ENCODE data around the gene ZNF445. TPM values are rescaled to one million over a fixed set of nuclear protein-coding genes. Genes with fewer than 3 reads are reported as not detected.

Gene ZNF445
- total RNA-seq, 1 donor from 2014 or later, result 19.8 TPM

DNA sequence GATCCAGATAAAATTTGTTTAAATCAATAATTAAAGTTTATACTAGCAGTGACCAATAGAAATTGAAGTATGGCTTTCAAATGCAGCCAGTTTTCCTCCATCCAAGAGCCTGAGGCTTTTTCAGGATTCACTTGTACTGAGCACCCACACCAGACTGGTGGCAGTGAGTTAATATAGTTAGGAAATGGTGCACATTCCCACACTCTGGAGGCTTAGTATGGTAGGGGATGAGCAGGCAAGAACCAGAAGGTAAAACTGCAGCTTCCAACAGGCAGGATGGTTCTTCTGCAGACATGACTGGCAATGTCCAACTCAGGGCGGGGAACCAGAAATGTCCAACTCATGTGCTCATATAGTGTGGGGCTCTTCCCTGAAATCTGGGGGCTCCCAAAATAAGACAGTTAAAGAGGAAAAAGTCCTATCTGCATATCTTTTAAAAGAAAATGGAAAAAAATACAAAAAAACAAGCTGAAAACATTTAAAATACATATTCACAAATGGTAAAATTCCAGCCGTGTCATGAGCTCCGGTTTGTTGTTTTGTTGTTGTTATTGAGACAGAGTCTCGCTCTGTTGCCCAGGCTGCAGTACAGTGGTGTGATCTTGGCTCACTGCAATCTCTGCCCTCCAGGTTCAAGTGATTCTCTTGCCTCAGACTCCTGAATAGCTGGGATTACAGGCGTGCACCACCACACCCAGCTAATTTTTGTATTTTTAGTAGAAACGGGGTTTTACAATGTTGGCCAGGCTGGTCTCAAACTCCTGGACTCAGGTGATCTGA, 18.4 kb upstream of the ZNF445 start:
- Histone ChIP-seq H3K4me3 (no peak overlapping the region), H3K27ac (no peak overlapping the region), H3K9me3 (peaks cover 27% of the 10 kb centered on the region), H3K4me1 (no peaks in the 10 kb centered on the region), H3K36me3 (no peaks in the 10 kb centered on the region), H3K27me3 (no peaks in the 10 kb centered on the region)
- TF ChIP-seq, protein P1, sequence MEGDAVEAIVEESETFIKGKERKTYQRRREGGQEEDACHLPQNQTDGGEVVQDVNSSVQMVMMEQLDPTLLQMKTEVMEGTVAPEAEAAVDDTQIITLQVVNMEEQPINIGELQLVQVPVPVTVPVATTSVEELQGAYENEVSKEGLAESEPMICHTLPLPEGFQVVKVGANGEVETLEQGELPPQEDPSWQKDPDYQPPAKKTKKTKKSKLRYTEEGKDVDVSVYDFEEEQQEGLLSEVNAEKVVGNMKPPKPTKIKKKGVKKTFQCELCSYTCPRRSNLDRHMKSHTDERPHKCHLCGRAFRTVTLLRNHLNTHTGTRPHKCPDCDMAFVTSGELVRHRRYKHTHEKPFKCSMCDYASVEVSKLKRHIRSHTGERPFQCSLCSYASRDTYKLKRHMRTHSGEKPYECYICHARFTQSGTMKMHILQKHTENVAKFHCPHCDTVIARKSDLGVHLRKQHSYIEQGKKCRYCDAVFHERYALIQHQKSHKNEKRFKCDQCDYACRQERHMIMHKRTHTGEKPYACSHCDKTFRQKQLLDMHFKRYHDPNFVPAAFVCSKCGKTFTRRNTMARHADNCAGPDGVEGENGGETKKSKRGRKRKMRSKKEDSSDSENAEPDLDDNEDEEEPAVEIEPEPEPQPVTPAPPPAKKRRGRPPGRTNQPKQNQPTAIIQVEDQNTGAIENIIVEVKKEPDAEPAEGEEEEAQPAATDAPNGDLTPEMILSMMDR (IDR thresholded peaks at IDR 0.05), result no peak
- no peak for DNase-seq
- no peak for ATAC-seq
- intact Hi-C loops (cut with DNase I), result no loop called here

DNA sequence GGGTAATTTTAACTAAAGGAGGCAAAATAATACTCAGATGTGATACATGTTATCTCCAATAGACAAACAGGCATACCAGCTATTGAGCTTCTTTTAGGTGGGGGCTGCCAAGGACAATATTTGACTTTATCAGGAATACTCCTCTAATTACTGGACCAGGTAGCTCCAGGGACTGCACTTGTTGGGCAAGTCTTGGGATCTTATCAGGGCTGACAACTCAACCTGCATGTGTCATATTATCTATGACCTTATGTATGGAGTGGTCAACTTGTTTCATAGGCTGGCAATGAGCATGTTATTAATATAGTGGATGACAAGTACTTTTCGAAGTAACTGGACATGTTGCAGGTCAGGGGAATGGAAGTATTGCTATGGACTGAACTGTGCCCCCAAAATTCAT, 15.0 kb upstream of the ZNF445 start:
- H3K27me3 ChIP-seq, result no peaks in the 10 kb centered on the region
- H3K4me1 ChIP-seq, result no peaks in the 10 kb centered on the region
- no peak for DNase-seq
- TF ChIP-seq, protein P1 (IDR thresholded peaks at IDR 0.05), result no peak
- no peaks in the 10 kb centered on the region for H3K36me3 ChIP-seq
- peaks cover 4% of the 10 kb centered on the region for H3K9me3 ChIP-seq
- H3K4me3 ChIP-seq, result no peak overlapping the region
- H3K27ac ChIP-seq, result no peak overlapping the region
- ATAC-seq, result no peak
- intact Hi-C loops (cut with DNase I), result no loop called here

DNA sequence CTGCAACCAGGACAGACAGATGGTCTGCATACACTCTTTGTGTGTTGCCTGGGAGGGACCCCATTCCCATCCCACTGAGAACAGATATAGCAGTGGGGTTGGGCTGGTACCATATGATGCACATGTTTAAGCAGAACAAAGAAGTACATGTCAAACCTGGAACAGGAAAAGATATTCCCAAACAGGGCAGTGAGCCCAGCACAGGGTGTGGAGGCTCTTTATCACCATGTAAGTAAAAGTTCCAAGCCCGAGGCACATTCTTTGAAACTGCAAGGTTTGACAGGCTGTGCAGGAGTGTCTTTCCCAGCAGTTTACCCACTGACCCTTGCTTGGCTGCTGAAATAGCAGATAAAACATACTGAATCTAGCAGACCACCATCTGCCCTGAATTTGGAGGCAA, 5.3 kb upstream of the ZNF445 start:
- intact Hi-C loops (cut with DNase I), result no loop called here
- ATAC-seq (no peak), DNase-seq (no peak)
- Histone ChIP-seq H3K27ac (no peak overlapping the region), H3K36me3 (no peaks in the 10 kb centered on the region), H3K27me3 (no peaks in the 10 kb centered on the region), H3K9me3 (no peaks in the 10 kb centered on the region), H3K4me3 (no peak overlapping the region), H3K4me1 (no peaks in the 10 kb centered on the region)
- TF ChIP-seq, protein P1 (IDR thresholded peaks at IDR 0.05), result no peak

DNA sequence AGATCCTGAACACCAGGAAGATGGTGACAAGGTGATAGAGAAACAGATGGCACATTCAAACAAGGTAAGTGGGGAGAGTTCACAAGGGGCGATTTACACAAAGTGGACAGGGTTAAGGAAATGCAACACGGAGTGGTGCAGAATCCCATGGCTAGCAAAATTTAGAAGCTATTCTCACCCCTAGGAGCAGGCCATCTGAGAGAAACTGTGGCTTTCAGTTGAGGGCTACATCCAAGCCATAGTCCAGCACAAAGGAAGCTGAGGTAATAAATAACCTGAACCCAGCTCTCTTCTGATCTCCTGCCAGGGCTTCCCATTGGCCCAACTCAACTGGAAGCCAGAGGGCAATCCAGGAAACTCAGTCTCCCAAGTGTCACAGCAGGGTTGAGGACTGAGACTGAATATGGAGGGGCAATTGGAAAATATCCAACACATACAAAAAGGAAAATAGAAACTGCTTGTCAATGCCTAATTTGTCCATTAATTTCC, 1.2 kb upstream of the ZNF445 start:
- H3K4me1 ChIP-seq, result peaks cover 15% of the 10 kb centered on the region
- TF ChIP-seq, protein P1 (IDR thresholded peaks at IDR 0.05), result no peak
- H3K27me3 ChIP-seq, result no peaks in the 10 kb centered on the region
- ATAC-seq (no peak), DNase-seq (no peak)
- H3K9me3 ChIP-seq, result no peaks in the 10 kb centered on the region
- H3K27ac ChIP-seq, result no peak overlapping the region
- no peak overlapping the region for H3K4me3 ChIP-seq
- intact Hi-C loops (cut with DNase I), result no loop called here
- no peaks in the 10 kb centered on the region for H3K36me3 ChIP-seq

DNA sequence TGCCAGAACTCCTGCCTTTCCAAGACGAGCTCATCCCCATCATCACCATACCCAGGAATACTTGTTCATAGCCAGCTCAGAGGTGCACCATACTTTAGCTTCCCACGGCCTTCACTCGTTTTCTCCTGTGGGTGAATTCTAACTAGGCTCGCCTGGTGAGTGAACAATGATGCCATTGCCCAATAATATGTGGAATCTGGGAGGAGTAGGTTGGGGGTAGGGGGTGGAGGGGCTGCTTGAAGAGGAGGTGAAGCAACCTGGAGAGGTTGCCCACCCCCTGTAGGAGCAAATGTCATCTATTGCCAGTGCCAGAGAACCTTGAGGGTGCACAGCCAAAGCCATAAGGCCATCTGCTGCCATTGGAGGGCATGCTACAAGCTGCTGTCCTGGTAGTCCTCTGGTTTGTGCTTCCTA, 592 bp upstream of the ZNF445 start:
- TF ChIP-seq, protein P1 (IDR thresholded peaks at IDR 0.05), result no peak
- H3K27ac ChIP-seq, result no peak overlapping the region
- intact Hi-C loops (cut with DNase I), result no loop called here

More for the DNA sequence above, 592 bp upstream of the ZNF445 start:
- Histone ChIP-seq H3K27me3 (no peaks in the 10 kb centered on the region), H3K4me3 (peak overlapping the region; percentile 73), H3K36me3 (no peaks in the 10 kb centered on the region), H3K4me1 (peaks cover 15% of the 10 kb centered on the region), H3K9me3 (no peaks in the 10 kb centered on the region)
- ATAC-seq, result no peak
- no peak for DNase-seq

Data from upper lobe of right lung (tissue), 1 donor.